HCT116 (cell line): ENCODE results near the gene ITIH3. TPM values are rescaled to one million over a fixed set of nuclear protein-coding genes. Genes with fewer than 3 reads are reported as not detected.

Source experiments
- ATAC-seq: fragments of 200-7000 bp; cut with Tn5 transposase; 2 replicates; pipeline ENCODE4 v1.9.1; 2020; ENCODE audit warnings: mild to moderate bottlenecking, moderate library complexity
- BruUV-seq: library from RNA; stranded (reverse); fragments of 400-500 nt; replicated peaks from 2 replicates; lab custom pipeline; 2021; lab: Mats Ljungman, UMichigan
- CTCF ChIA-PET: fragments of 300-600 bp; sonication (Branson Sonifier 250); formaldehyde crosslinking; loops from one replicate; lab custom pipeline; 2021; ENCODE audit warnings: antibody characterized with exemption; lab: Charles Lee
- POLR2A ChIA-PET: fragments of 300-600, 350-600 bp; sonication (Branson Sonifier 250); formaldehyde crosslinking; loops from one replicate; lab custom pipeline; 2021; ENCODE audit warnings: antibody characterized with exemption; lab: Charles Lee
- RAD21 ChIA-PET, 2 experiments: fragments of 300-600 bp; sonication (Branson Sonifier 250); formaldehyde crosslinking; loops; one replicate each; lab custom pipeline; 2023; ENCODE audit warnings: low total read pairs in 2 of 2; ENCODE audit not compliant: uncharacterized antibody in 2 of 2, unreplicated experiment in 2 of 2, low non-redundant PET in 1 of 2; lab: Charles Lee
- DNase-seq: peaks from one replicate; pipeline ENCODE4 v3.0.0-alpha.2; 2010; ENCODE audit warnings: low read depth, low spot score
- H2AFZ ChIP-seq: fragments of 200-600 bp; shearing (Covaris generic), sonication (generic); 2 replicates; pipeline ENCODE4 v1.6.1; 2017; ENCODE audit warnings: low read depth, mixed run types, mixed read lengths, antibody characterized with exemption, low read length; ENCODE audit not compliant: poor library complexity, severe bottlenecking
- H3K27ac ChIP-seq: 2 replicates; pipeline ENCODE4 v1.5.1; 2012; ENCODE audit warnings: low read depth, low read length
- H3K27me3 ChIP-seq: fragments of 200-600 bp; sonication (generic); 2 replicates; pipeline ENCODE4 v1.6.1; 2016; ENCODE audit warnings: mixed run types, low read length, mixed read lengths; ENCODE audit not compliant: insufficient read depth
- H3K36me3 ChIP-seq, 2 experiments: fragments of 200-500 bp in 1 of 2; fragments of 200-600 bp in 1 of 2; sonication (Bioruptor generic) in 1 of 2; sonication (generic) in 1 of 2; 2 replicates each; pipeline versions ENCODE4 v1.5.1 to v1.6.1; 2014 to 2016; ENCODE audit warnings: low read length in 2 of 2, inconsistent platforms in 1 of 2, mixed read lengths in 1 of 2, mixed run types in 1 of 2; ENCODE audit not compliant: insufficient read depth in 2 of 2, control insufficient read depth in 1 of 2
- H3K4me1 ChIP-seq, 2 experiments: fragments of 200-600 bp in 1 of 2; sonication (generic) in 1 of 2; 2 replicates each; pipeline versions ENCODE4 v1.5.1 to v1.6.1; 2012 to 2017; ENCODE audit warnings: low read length in 2 of 2, inconsistent platforms in 1 of 2, mild to moderate bottlenecking in 1 of 2, mixed read lengths in 1 of 2, mixed run types in 1 of 2, moderate library complexity in 1 of 2; ENCODE audit not compliant: insufficient read depth in 2 of 2, control insufficient read depth in 1 of 2
- H3K4me2 ChIP-seq: fragments of 200-600 bp; sonication (generic); 2 replicates; pipeline ENCODE4 v1.6.1; 2017; ENCODE audit warnings: mixed run types, low read length, mixed read lengths
- H3K4me3 ChIP-seq, 2 experiments: fragments of 200-600 bp in 1 of 2; sonication (generic) in 1 of 2; replicated peaks in 1 of 2; 2 replicates each; pipeline ENCODE4 v1.5.1; 2011 to 2016; ENCODE audit warnings: low read length in 2 of 2, control low read depth in 1 of 2, low read depth in 1 of 2, mild to moderate bottlenecking in 1 of 2, mixed read lengths in 1 of 2, mixed run types in 1 of 2
- H3K79me2 ChIP-seq: fragments of 200-600 bp; sonication (generic); 2 replicates; pipeline ENCODE4 v1.6.1; 2017; ENCODE audit warnings: mild to moderate bottlenecking, mixed run types, low read length, moderate library complexity, mixed read lengths; ENCODE audit not compliant: insufficient read depth
- H3K9ac ChIP-seq: fragments of 200-600 bp; sonication (generic); 2 replicates; pipeline ENCODE4 v1.6.1; 2016; ENCODE audit warnings: low read length, mixed read lengths
- H3K9me2 ChIP-seq: fragments of 200-600 bp; sonication (generic), shearing (Covaris generic); 2 replicates; pipeline ENCODE4 v1.6.1; 2017; ENCODE audit warnings: mixed run types, mild to moderate bottlenecking, moderate library complexity; ENCODE audit not compliant: insufficient read depth
- H3K9me3 ChIP-seq, 2 experiments: fragments of 200-500 bp in 1 of 2; fragments of 200-600 bp in 1 of 2; sonication (Bioruptor generic) in 1 of 2; sonication (generic) in 1 of 2; 2 replicates each; pipeline ENCODE4 v1.6.1; 2014 to 2017; ENCODE audit warnings: low read length in 2 of 2, mixed read lengths in 2 of 2, inconsistent platforms in 1 of 2, low read depth in 1 of 2, mild to moderate bottlenecking in 1 of 2, mixed run types in 1 of 2, moderate library complexity in 1 of 2; ENCODE audit not compliant: control insufficient read depth in 1 of 2, insufficient read depth in 1 of 2
- H4K20me1 ChIP-seq: fragments of 200-600 bp; sonication (generic), shearing (Covaris generic); 2 replicates; pipeline ENCODE4 v1.6.1; 2017; ENCODE audit warnings: mixed run types, mild to moderate bottlenecking, moderate library complexity; ENCODE audit not compliant: insufficient read depth
- CBX3 ChIP-seq: IDR thresholded peaks from 2 replicates; pipeline ENCODE4 v1.6.1; 2012; ENCODE audit warnings: low read depth
- EZH2phosphoT487 ChIP-seq: fragments of 200-600 bp; IDR thresholded peaks from 2 replicates; pipeline ENCODE4 v1.6.1; 2018; ENCODE audit warnings: antibody characterized with exemption, borderline replicate concordance
- POLR2AphosphoS5 ChIP-seq: IDR thresholded peaks from 2 replicates; pipeline ENCODE4 v1.6.1; 2011; ENCODE audit warnings: mild to moderate bottlenecking, low read depth, low read length, moderate library complexity
- SIN3A ChIP-seq: IDR thresholded peaks from 2 replicates; pipeline ENCODE4 v1.6.1; 2012; ENCODE audit warnings: low read depth
- SP1 ChIP-seq: IDR thresholded peaks from 2 replicates; pipeline ENCODE4 v1.6.1; 2012; ENCODE audit warnings: low read depth
- TCF7L2 ChIP-seq: IDR thresholded peaks from 2 replicates; pipeline ENCODE4 v1.7.0; 2011; ENCODE audit warnings: borderline replicate concordance, inconsistent platforms; ENCODE audit not compliant: insufficient read depth, insufficient read length; ENCODE audit errors: extremely low read depth
- YY1 ChIP-seq: IDR thresholded peaks from 2 replicates; pipeline ENCODE4 v1.6.1; 2011; ENCODE audit warnings: low read length, low read depth, moderate library complexity, mild to moderate bottlenecking; ENCODE audit not compliant: insufficient replicate concordance; ENCODE audit errors: extremely low read depth
- ZFX ChIP-seq: fragments of 450-650 bp; IDR thresholded peaks from 2 replicates; pipeline ENCODE4 v1.6.1; 2017
- intact Hi-C: fragments of 100-400 bp; cut with micrococcal nuclease; formaldehyde crosslinking; loops from 2 replicates; pipeline ENCODE4 v1.10.0; 2022
- total RNA-seq: library from RNA; stranded (reverse); gene quantifications from one replicate; pipeline ENCODE4 v1.2.1, GENCODE V29; 2021; ENCODE audit not compliant: unreplicated experiment
- TF ChIP-seq, protein P1 (sequence below): IDR thresholded peaks from 2 replicates; pipeline ENCODE4 v1.6.1; 2011; ENCODE audit warnings: mild to moderate bottlenecking, low read length, moderate library complexity; ENCODE audit not compliant: insufficient replicate concordance; ENCODE audit errors: extremely low read depth
- TF ChIP-seq, protein P2 (sequence below), 3 experiments: fragments of 200-600 bp in 1 of 3; sonication (generic) in 1 of 3; IDR thresholded peaks in 2 of 3; conservative IDR thresholded peaks in 1 of 3; 2 replicates each; pipeline ENCODE4 v1.5.1; 2012 to 2017; ENCODE audit warnings: low read depth in 2 of 3, low read length in 2 of 3, antibody characterized with exemption in 1 of 3, borderline replicate concordance in 1 of 3, control low read depth in 1 of 3, mild to moderate bottlenecking in 1 of 3, mixed read lengths in 1 of 3, mixed run types in 1 of 3, moderate library complexity in 1 of 3; ENCODE audit not compliant: insufficient read depth in 1 of 3
- TF ChIP-seq, protein P3 (sequence below): IDR thresholded peaks from 2 replicates; pipeline ENCODE4 v1.6.1; 2012
- TF ChIP-seq, protein P4 (sequence below): IDR thresholded peaks from 2 replicates; pipeline ENCODE4 v1.6.1; 2012
- TF ChIP-seq, protein P5 (sequence below): IDR thresholded peaks from 2 replicates; pipeline ENCODE4 v1.6.1; 2012; ENCODE audit warnings: low read depth

The ITIH3 gene
- total RNA-seq, 1 experiment from 2014 or later = 0.44 TPM

DNA sequence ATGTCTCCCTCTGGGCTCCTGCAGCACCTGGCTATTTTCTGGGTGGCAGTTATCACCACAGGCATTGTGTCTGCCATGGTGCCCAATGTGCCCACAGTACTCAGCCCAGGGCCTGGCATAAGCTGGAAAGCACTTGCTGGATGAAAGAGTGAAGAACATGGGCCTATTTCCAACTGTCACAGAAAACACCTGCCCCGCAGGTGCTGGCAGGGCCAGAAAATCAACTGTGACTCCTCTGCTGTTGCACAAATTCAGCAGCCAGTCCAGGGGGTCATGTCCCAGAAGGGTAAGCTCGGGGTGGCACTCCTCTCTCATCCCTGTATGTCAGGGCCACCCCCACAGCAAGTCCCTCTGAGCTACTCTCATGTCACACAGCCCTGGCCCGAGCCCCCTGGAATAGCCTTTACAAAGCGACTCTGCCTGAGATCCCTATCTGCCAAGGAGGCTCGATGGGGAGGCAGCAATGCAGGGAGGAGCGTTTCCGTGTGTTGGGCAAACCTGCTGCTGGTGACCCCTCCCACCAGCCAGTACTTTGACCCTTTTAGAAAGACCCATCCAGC, 16.9 kb downstream of the ITIH3 start:
- ChIA-PET POLR2A (no interaction called here), RAD21 (no interaction called here), CTCF (interaction anchor here (2.0 kb wide), 1 partner anchor 9 kb away, joined by 6 read pairs; no protein-coding TSS in a partner anchor)
- BruUV-seq = no TSS peak
- H3K4me2 ChIP-seq = no peak overlapping the region
- H3K27ac ChIP-seq = no peak overlapping the region
- no peaks in the 10 kb centered on the region for H4K20me1 ChIP-seq
- H3K9me3 ChIP-seq = no peaks in the 10 kb centered on the region
- no peaks in the 10 kb centered on the region for H3K36me3 ChIP-seq
- TF ChIP-seq, protein P1, sequence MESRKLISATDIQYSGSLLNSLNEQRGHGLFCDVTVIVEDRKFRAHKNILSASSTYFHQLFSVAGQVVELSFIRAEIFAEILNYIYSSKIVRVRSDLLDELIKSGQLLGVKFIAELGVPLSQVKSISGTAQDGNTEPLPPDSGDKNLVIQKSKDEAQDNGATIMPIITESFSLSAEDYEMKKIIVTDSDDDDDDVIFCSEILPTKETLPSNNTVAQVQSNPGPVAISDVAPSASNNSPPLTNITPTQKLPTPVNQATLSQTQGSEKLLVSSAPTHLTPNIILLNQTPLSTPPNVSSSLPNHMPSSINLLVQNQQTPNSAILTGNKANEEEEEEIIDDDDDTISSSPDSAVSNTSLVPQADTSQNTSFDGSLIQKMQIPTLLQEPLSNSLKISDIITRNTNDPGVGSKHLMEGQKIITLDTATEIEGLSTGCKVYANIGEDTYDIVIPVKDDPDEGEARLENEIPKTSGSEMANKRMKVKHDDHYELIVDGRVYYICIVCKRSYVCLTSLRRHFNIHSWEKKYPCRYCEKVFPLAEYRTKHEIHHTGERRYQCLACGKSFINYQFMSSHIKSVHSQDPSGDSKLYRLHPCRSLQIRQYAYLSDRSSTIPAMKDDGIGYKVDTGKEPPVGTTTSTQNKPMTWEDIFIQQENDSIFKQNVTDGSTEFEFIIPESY = no peak
- TF ChIP-seq EZH2phosphoT487 (no peak), CBX3 (no peak), SP1 (no peak), TCF7L2 (no peak), ZFX (no peak), SIN3A (no peak), POLR2AphosphoS5 (no peak), YY1 (no peak)
- TF ChIP-seq, protein P2, sequence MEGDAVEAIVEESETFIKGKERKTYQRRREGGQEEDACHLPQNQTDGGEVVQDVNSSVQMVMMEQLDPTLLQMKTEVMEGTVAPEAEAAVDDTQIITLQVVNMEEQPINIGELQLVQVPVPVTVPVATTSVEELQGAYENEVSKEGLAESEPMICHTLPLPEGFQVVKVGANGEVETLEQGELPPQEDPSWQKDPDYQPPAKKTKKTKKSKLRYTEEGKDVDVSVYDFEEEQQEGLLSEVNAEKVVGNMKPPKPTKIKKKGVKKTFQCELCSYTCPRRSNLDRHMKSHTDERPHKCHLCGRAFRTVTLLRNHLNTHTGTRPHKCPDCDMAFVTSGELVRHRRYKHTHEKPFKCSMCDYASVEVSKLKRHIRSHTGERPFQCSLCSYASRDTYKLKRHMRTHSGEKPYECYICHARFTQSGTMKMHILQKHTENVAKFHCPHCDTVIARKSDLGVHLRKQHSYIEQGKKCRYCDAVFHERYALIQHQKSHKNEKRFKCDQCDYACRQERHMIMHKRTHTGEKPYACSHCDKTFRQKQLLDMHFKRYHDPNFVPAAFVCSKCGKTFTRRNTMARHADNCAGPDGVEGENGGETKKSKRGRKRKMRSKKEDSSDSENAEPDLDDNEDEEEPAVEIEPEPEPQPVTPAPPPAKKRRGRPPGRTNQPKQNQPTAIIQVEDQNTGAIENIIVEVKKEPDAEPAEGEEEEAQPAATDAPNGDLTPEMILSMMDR (IDR thresholded peaks at IDR 0.05 in 2 of 3, conservative IDR thresholded peaks at IDR 0.05 in 1 of 3; ENCODE audit: borderline replicate concordance in 1 of 3, insufficient read depth in 1 of 3, low read depth in 2 of 3, low read length in 2 of 3) = no peak
- TF ChIP-seq, protein P3, sequence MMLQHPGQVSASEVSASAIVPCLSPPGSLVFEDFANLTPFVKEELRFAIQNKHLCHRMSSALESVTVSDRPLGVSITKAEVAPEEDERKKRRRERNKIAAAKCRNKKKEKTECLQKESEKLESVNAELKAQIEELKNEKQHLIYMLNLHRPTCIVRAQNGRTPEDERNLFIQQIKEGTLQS = no peak
- TF ChIP-seq, protein P4, sequence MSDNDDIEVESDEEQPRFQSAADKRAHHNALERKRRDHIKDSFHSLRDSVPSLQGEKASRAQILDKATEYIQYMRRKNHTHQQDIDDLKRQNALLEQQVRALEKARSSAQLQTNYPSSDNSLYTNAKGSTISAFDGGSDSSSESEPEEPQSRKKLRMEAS = no peak
- TF ChIP-seq, protein P5, sequence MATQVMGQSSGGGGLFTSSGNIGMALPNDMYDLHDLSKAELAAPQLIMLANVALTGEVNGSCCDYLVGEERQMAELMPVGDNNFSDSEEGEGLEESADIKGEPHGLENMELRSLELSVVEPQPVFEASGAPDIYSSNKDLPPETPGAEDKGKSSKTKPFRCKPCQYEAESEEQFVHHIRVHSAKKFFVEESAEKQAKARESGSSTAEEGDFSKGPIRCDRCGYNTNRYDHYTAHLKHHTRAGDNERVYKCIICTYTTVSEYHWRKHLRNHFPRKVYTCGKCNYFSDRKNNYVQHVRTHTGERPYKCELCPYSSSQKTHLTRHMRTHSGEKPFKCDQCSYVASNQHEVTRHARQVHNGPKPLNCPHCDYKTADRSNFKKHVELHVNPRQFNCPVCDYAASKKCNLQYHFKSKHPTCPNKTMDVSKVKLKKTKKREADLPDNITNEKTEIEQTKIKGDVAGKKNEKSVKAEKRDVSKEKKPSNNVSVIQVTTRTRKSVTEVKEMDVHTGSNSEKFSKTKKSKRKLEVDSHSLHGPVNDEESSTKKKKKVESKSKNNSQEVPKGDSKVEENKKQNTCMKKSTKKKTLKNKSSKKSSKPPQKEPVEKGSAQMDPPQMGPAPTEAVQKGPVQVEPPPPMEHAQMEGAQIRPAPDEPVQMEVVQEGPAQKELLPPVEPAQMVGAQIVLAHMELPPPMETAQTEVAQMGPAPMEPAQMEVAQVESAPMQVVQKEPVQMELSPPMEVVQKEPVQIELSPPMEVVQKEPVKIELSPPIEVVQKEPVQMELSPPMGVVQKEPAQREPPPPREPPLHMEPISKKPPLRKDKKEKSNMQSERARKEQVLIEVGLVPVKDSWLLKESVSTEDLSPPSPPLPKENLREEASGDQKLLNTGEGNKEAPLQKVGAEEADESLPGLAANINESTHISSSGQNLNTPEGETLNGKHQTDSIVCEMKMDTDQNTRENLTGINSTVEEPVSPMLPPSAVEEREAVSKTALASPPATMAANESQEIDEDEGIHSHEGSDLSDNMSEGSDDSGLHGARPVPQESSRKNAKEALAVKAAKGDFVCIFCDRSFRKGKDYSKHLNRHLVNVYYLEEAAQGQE = no peak
- intact Hi-C loops = no loop called here
- H2AFZ ChIP-seq = no peak overlapping the region
- no peaks in the 10 kb centered on the region for H3K4me1 ChIP-seq
- no peak for DNase-seq
- H3K9ac ChIP-seq = no peak overlapping the region
- H3K4me3 ChIP-seq = no peak overlapping the region
- ATAC-seq = no peak
- H3K79me2 ChIP-seq = no peaks in the 10 kb centered on the region
- no peaks in the 10 kb centered on the region for H3K27me3 ChIP-seq
- no peaks in the 10 kb centered on the region for H3K9me2 ChIP-seq
